Prostate gland (tissue), 2 donors: ENCODE measurements around the gene EXD3. TPM values are rescaled to one million over a fixed set of nuclear protein-coding genes. Genes with fewer than 3 reads are reported as not detected.

Experiments used
- DNase-seq: peaks from one replicate; pipeline ENCODE4 v3.0.0-alpha.2; 2019; ENCODE audit warnings: low spot score
- H3K27ac ChIP-seq, 2 donors: fragments of 200-600 bp; sonication (generic); 2 replicates each; pipeline ENCODE4 v1.5.1; 2017 to 2019
- H3K27me3 ChIP-seq: fragments of 200-600 bp; sonication (generic); replicated peaks from 2 replicates; pipeline ENCODE4 v1.5.1; 2019; ENCODE audit not compliant: insufficient read depth
- H3K36me3 ChIP-seq, 2 donors: fragments of 200-600 bp; sonication (generic); 1 replicate in 1 of 2; 2 replicates in 1 of 2; pipeline versions ENCODE4 v1.5.1 to v1.8.1; 2017 to 2019
- H3K4me1 ChIP-seq: fragments of 200-600 bp; sonication (generic); replicated peaks from 2 replicates; pipeline ENCODE4 v1.5.1; 2019
- H3K4me3 ChIP-seq, 2 donors: fragments of 200-600 bp; sonication (generic); 2 replicates each; pipeline ENCODE4 v1.5.1; 2017 to 2019
- H3K9me3 ChIP-seq: fragments of 200-600 bp; sonication (generic); 2 replicates; pipeline ENCODE4 v1.5.1; 2017
- POLR2A ChIP-seq: fragments of 450-650 bp; IDR thresholded peaks from one replicate; pipeline ENCODE4 v1.6.1; 2016; ENCODE audit warnings: antibody characterized with exemption, mild to moderate bottlenecking
- POLR2AphosphoS5 ChIP-seq: sonication (generic); formaldehyde crosslinking; IDR thresholded peaks from one replicate; pipeline ENCODE4 v1.6.1; 2017; ENCODE audit warnings: antibody characterized with exemption
- WGBS: methylation state at CpG from one replicate; pipeline ENCODE4 v1.1.5; 2018; 5-methylcytosine and 5-hydroxymethylcytosine counted together
- intact Hi-C: fragments of 100-400 bp; cut with DNase I; formaldehyde crosslinking; loops from one replicate; pipeline ENCODE4 v1.14.2; 2022
- total RNA-seq, 2 donors: library from RNA; depleted of rRNA; stranded (reverse); fragments of >200 nt; gene quantifications; one replicate each; pipeline ENCODE4 v1.1.0, GENCODE V29; 2016
- TF ChIP-seq, protein P1 (sequence below), 4 experiments: fragments of 200-600 bp in 2 of 4; fragments of 450-650 bp in 2 of 4; sonication (generic) in 2 of 4; IDR thresholded peaks; 1 replicate in 3 of 4; 2 replicates in 1 of 4; pipeline ENCODE4 v1.5.1; 2016 to 2019; ENCODE audit warnings: antibody characterized with exemption in 4 of 4, mild to moderate bottlenecking in 2 of 4, moderate library complexity in 2 of 4

EXD3 gene
- total RNA-seq, 2 donors from 2014 or later = 32.6 to 44.8 TPM

DNA sequence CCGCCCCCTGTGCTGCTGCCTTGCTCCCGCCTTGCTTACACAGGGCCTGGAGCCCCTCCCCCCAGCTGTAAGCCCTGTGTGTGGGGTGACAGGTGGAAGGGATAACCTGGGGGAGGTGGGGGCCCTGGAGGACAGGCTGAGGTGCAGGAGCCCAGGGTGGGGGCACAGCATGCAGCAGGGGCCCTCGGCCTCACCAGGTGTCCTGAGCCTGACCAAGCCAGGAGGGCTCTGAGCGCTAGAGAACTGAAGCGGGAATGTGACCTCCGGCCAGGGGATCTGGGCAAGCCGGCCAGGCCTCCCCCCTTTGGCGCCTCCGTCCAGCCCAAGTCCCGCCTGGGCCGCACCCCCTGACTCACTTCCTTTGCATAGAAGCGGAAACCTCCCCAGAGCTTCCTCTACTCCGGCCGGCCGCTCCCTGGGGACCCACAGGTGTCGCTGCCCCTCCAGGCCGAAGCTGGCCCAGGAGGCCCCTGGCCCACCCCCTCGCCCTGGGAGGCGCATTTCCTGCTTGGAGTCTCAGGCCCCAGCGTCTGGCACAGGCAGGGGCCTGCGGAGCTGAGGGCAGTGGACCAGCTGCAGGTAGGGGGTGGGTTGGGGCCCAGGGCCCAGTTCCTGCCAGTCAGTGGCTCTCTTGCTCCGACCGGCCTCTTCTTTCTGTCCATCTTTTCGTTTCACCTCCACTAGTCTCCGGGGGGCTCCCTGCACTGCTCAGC is 145.5 kb downstream of the EXD3 start, which contains the start of gene TOR4A:
TOR4A (plus strand) TSS at position 398 of the 713 bp plus-strand sequence. CDS start 964 bp downstream, outside the sequence.
- H3K27me3 ChIP-seq = peaks cover 3% of the 10 kb centered on the region
- no peaks in the 10 kb centered on the region for H3K9me3 ChIP-seq
- DNase-seq = no peak
- TF ChIP-seq POLR2A (peak; percentile 25), POLR2AphosphoS5 (no peak)
- TF ChIP-seq, protein P1, sequence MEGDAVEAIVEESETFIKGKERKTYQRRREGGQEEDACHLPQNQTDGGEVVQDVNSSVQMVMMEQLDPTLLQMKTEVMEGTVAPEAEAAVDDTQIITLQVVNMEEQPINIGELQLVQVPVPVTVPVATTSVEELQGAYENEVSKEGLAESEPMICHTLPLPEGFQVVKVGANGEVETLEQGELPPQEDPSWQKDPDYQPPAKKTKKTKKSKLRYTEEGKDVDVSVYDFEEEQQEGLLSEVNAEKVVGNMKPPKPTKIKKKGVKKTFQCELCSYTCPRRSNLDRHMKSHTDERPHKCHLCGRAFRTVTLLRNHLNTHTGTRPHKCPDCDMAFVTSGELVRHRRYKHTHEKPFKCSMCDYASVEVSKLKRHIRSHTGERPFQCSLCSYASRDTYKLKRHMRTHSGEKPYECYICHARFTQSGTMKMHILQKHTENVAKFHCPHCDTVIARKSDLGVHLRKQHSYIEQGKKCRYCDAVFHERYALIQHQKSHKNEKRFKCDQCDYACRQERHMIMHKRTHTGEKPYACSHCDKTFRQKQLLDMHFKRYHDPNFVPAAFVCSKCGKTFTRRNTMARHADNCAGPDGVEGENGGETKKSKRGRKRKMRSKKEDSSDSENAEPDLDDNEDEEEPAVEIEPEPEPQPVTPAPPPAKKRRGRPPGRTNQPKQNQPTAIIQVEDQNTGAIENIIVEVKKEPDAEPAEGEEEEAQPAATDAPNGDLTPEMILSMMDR (IDR thresholded peaks at IDR 0.05) = no peak
- H3K4me3 ChIP-seq = peak within 1 kb of the TSS; percentile 16 to 18
- peak within 1 kb of the TSS; percentile 27 to 41 for H3K27ac ChIP-seq
- intact Hi-C loops = no loop called here
- H3K4me1 ChIP-seq = peaks cover 13% of the 10 kb centered on the region
- WGBS = 41% methylated on average over 25 of the region's 25 CpGs
- peaks cover 0 to 7% of the 10 kb centered on the region in 2 donors for H3K36me3 ChIP-seq

DNA sequence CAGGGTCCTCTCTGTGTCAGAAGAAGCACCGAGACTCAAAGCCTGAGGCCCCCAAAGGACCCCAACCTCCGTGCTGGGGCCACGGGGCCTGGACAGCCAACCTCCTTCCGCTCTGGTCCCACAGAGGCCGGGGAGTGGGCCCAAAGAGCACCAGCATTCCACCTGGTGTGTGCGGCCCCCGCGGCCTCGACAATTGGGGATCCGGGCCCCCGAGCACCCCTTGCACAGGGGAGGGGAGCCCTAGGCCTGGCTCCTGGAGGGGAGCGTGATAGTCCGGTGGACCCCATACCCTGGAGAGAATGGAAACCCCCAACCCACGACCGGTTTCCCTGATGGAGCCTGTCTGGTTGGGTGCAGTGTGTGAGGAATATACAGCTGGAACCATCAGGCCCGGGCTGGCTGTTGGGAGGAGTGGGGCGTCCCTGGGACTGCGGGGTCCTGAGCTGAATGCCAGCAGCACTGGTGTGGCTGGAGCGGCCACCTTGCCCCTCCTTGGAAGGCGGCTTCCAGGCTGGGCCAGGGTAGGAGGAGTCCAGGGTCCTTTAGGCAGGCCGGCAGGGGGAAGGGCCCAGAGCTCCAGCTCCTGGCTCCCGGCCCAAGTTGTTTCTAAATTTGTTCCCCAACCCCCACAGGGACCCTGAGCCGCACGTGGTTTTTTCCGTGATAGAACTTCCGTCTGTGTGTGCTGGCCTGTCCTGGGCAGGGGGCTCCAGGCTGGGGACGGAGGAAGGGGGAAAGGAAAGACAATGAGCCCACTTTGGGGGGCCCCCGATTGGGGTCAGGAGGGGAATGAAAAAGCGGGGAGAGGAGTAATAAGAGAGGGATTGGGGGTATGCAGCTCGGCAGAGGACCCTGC is 146.3 kb downstream of the EXD3 start:
- WGBS = 51% methylated on average over 27 of the region's 30 CpGs
- H3K27me3 ChIP-seq = peaks cover 3% of the 10 kb centered on the region
- DNase-seq = no peak

DNA sequence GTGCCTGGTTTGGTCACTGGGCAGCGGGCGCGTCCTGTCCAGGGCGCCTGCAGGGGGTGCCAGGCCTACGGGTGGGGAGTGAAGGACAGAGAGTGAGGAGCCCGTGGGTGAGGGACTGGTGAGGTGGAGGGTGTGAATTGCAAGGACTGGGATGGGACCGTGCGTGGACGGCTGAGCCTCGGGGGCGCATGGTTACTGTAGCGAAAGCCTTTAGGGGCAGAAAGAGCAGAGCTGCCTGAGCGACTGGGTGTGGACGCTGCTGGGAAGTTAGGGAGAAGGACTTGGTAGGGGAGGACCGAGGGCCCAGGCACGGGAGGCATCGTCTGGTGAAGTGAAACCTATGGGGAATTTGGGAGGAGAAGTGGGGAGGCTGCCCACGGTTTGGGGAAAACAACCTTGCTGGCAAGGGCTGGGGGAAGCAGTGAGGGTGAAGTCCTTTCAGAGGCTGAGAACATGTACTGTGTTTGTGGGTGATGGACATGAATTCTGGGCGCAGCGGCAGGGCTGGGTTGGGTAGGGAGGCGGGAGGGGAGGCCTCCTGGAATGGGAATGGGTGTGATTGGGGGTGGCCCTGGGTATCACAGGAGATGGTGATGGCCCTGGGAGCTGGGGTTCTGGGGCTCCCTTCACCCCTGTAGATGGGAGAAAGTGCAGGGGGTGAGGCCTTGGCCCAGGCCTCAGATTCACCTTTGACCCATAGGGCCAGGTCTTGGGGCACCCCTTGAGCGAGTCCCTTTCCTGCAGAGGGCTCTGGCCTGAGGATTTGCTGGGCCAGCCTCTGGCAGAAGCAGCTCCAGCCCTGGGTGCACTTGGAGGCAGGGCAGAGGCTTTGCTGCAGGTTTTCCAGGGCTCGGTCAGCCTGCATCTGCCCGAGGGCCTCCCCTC is 147.1 kb downstream of the EXD3 start:
- 85% methylated on average over 24 of the region's 24 CpGs for WGBS
- no peak for DNase-seq
- Histone ChIP-seq H3K27ac (no peak overlapping the region), H3K9me3 (no peaks in the 10 kb centered on the region), H3K4me1 (peaks cover 16% of the 10 kb centered on the region), H3K36me3 (peaks cover 0 to 12% of the 10 kb centered on the region in 2 donors), H3K4me3 (no peak overlapping the region), H3K27me3 (peaks cover 3% of the 10 kb centered on the region)
- TF ChIP-seq POLR2A (no peak), POLR2AphosphoS5 (no peak)
- TF ChIP-seq, protein P1 (IDR thresholded peaks at IDR 0.05) = no peak
- intact Hi-C loops = no loop called here

More for the DNA sequence above, 146.3 kb downstream of the EXD3 start:
- peak overlapping the region; percentile 27 to 41 for H3K27ac ChIP-seq
- peaks cover 0 to 12% of the 10 kb centered on the region in 2 donors for H3K36me3 ChIP-seq
- H3K4me1 ChIP-seq = peaks cover 13% of the 10 kb centered on the region
- TF ChIP-seq, protein P1 (IDR thresholded peaks at IDR 0.05) = no peak
- TF ChIP-seq POLR2A (no peak), POLR2AphosphoS5 (no peak)
- H3K4me3 ChIP-seq = no peak overlapping the region
- no peaks in the 10 kb centered on the region for H3K9me3 ChIP-seq
- intact Hi-C loops = no loop called here

DNA sequence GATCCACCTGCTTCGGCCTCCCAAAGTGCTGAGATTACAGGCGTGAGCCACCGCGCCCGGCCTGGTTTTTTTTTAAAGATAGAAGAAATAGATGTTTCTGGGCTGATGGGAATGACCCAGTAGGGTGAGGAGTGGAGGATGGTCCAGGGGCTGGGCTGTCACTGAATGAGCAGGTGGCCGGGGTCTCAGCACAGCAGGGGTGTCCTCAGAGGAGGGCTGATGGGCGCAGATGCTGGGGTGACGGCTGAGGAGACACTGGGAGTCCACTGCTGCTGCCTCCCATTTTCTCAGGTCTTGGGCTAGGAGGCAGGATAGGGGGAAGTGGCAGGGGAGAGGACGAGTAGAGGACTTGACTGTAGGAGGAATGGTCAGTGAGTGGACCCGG is 147.8 kb downstream of the EXD3 start:
- TF ChIP-seq POLR2A (no peak), POLR2AphosphoS5 (no peak)
- TF ChIP-seq, protein P1 (IDR thresholded peaks at IDR 0.05) = no peak
- Histone ChIP-seq H3K27ac (no peak overlapping the region), H3K27me3 (peaks cover 3% of the 10 kb centered on the region), H3K4me3 (no peak overlapping the region), H3K36me3 (peaks cover 0 to 12% of the 10 kb centered on the region in 2 donors), H3K9me3 (no peaks in the 10 kb centered on the region), H3K4me1 (peaks cover 14% of the 10 kb centered on the region)
- intact Hi-C loops = no loop called here
- no peak for DNase-seq
- 87% methylated on average over 10 of the region's 10 CpGs for whole genome bisulfite sequencing
